H9 (cell line): ENCODE results near the gene SYNE2. TPM values are rescaled to one million over a fixed set of nuclear protein-coding genes. Genes with fewer than 3 reads are reported as not detected.

Experiments
- DNase-seq: peaks from one replicate; pipeline ENCODE4 v3.0.0-alpha.2; 2017
- H2AFZ ChIP-seq: one replicate; pipeline ENCODE4 v1.6.1; 2013; ENCODE audit warnings: mild to moderate bottlenecking, low read length, control low read depth, moderate library complexity
- H2AK5ac ChIP-seq: 2 replicates; pipeline ENCODE4 v1.6.1; 2013; ENCODE audit warnings: low read length, control low read depth, mixed read lengths; ENCODE audit not compliant: insufficient read length
- H2BK120ac ChIP-seq: one replicate; pipeline ENCODE4 v1.6.1; 2013; ENCODE audit warnings: low read depth, mild to moderate bottlenecking, low read length, control low read depth, inconsistent platforms; ENCODE audit not compliant: poor library complexity, severe bottlenecking
- H2BK12ac ChIP-seq: 2 replicates; pipeline ENCODE4 v1.6.1; 2013; ENCODE audit warnings: low read length, control low read depth, mixed read lengths, low read depth; ENCODE audit not compliant: insufficient read length
- H2BK15ac ChIP-seq: 2 replicates; pipeline ENCODE4 v1.6.1; 2013; ENCODE audit warnings: low read depth, low read length, control low read depth
- H2BK20ac ChIP-seq: one replicate; pipeline ENCODE4 v1.6.1; 2013; ENCODE audit warnings: low read depth, mild to moderate bottlenecking, low read length, control low read depth, inconsistent platforms; ENCODE audit not compliant: poor library complexity, severe bottlenecking
- H2BK5ac ChIP-seq: 2 replicates; pipeline ENCODE4 v1.6.1; 2013; ENCODE audit warnings: low read length, control low read depth, mixed read lengths; ENCODE audit not compliant: insufficient read length
- H3K14ac ChIP-seq: 2 replicates; pipeline ENCODE4 v1.6.1; 2013; ENCODE audit warnings: low read length, control low read depth; ENCODE audit not compliant: insufficient read depth
- H3K18ac ChIP-seq: 2 replicates; pipeline ENCODE4 v1.6.1; 2013; ENCODE audit warnings: low read depth, mild to moderate bottlenecking, mixed read lengths, low read length, control low read depth; ENCODE audit not compliant: insufficient read length
- H3K23ac ChIP-seq: 2 replicates; pipeline ENCODE4 v1.6.1; 2013; ENCODE audit warnings: low read length, control low read depth, mixed read lengths, low read depth; ENCODE audit not compliant: insufficient read length
- H3K23me2 ChIP-seq: 2 replicates; pipeline ENCODE4 v1.6.1; 2013; ENCODE audit warnings: low read depth, mild to moderate bottlenecking, mixed read lengths, low read length, control low read depth; ENCODE audit not compliant: insufficient read length, poor library complexity, severe bottlenecking
- H3K27ac ChIP-seq: 2 replicates; pipeline ENCODE4 v1.5.1; 2013; ENCODE audit warnings: low read length, control low read depth, mixed read lengths, low read depth; ENCODE audit not compliant: insufficient read length
- H3K27me3 ChIP-seq: 2 replicates; pipeline ENCODE4 v1.6.1; 2013; ENCODE audit warnings: low read length, control low read depth, inconsistent platforms; ENCODE audit not compliant: insufficient read depth
- H3K4ac ChIP-seq: 2 replicates; pipeline ENCODE4 v1.6.1; 2013; ENCODE audit warnings: low read depth, mild to moderate bottlenecking, control low read depth, inconsistent platforms, low read length, moderate library complexity
- H3K4me1 ChIP-seq: 2 replicates; pipeline ENCODE4 v1.6.1; 2013; ENCODE audit warnings: low read length, control low read depth, inconsistent platforms; ENCODE audit not compliant: insufficient read depth
- H3K4me2 ChIP-seq: 2 replicates; pipeline ENCODE4 v1.6.1; 2013; ENCODE audit warnings: low read length, control low read depth, mixed read lengths; ENCODE audit not compliant: insufficient read length, insufficient read depth
- H3K56ac ChIP-seq: 2 replicates; pipeline ENCODE4 v1.6.1; 2013; ENCODE audit warnings: low read depth, mild to moderate bottlenecking, mixed read lengths, low read length, control low read depth; ENCODE audit not compliant: insufficient read length
- H3K79me1 ChIP-seq: 2 replicates; pipeline ENCODE4 v1.6.1; 2013; ENCODE audit warnings: low read depth, mild to moderate bottlenecking, moderate library complexity, low read length, control low read depth, inconsistent platforms; ENCODE audit not compliant: insufficient read depth, poor library complexity, severe bottlenecking
- H3K79me2 ChIP-seq: 2 replicates; pipeline ENCODE4 v1.6.1; 2013; ENCODE audit warnings: low read length, control low read depth, inconsistent platforms; ENCODE audit not compliant: insufficient read depth
- H3K9ac ChIP-seq: 2 replicates; pipeline ENCODE4 v1.6.1; 2013; ENCODE audit warnings: low read length, control low read depth, mixed read lengths; ENCODE audit not compliant: insufficient read length; ENCODE audit errors: extremely low read depth
- H3K9me3 ChIP-seq: one replicate; pipeline ENCODE4 v1.6.1; 2013; ENCODE audit warnings: low read depth, low read length, inconsistent platforms; ENCODE audit not compliant: control insufficient read depth
- H3T11ph ChIP-seq: one replicate; pipeline ENCODE4 v1.6.1; 2013; ENCODE audit warnings: mild to moderate bottlenecking, low read length, control low read depth, inconsistent platforms
- H4K20me1 ChIP-seq: one replicate; pipeline ENCODE4 v1.6.1; 2013; ENCODE audit not compliant: control insufficient read depth, insufficient read length, insufficient read depth
- H4K5ac ChIP-seq: 2 replicates; pipeline ENCODE4 v1.6.1; 2013; ENCODE audit warnings: low read depth, mild to moderate bottlenecking, mixed read lengths, low read length, control low read depth; ENCODE audit not compliant: insufficient read length
- H4K8ac ChIP-seq: replicated peaks from 2 replicates; pipeline ENCODE4 v1.6.1; 2013; ENCODE audit warnings: low read length, control low read depth, mixed read lengths, low read depth; ENCODE audit not compliant: insufficient read length
- H4K91ac ChIP-seq: 2 replicates; pipeline ENCODE4 v1.6.1; 2013; ENCODE audit warnings: low read depth, mild to moderate bottlenecking, moderate library complexity, mixed read lengths, low read length, control low read depth; ENCODE audit not compliant: insufficient read length
- H3K27ac Mint-ChIP-seq, 3 experiments: 2 replicates in 2 of 3; 3 replicates in 1 of 3; pipeline ENCODE4 v1.8.0; 2020 to 2021; ENCODE audit warnings: mixed read lengths in 3 of 3, mild to moderate bottlenecking in 1 of 3, moderate library complexity in 1 of 3
- H3K27me3 Mint-ChIP-seq: 2 replicates; pipeline ENCODE4 v1.8.0; 2021; ENCODE audit warnings: low read depth, mild to moderate bottlenecking, moderate library complexity, mixed read lengths
- H3K36me3 Mint-ChIP-seq, 3 experiments: 2 replicates in 2 of 3; 3 replicates in 1 of 3; pipeline ENCODE4 v1.8.0; 2020 to 2021; ENCODE audit warnings: low read depth in 3 of 3, mixed read lengths in 3 of 3; ENCODE audit not compliant: insufficient read depth in 1 of 3
- H3K4me1 Mint-ChIP-seq, 2 experiments: 2 replicates each; pipeline ENCODE4 v1.8.0; 2020; ENCODE audit warnings: mixed read lengths in 2 of 2
- H3K4me3 Mint-ChIP-seq, 2 experiments: 2 replicates in 1 of 2; 3 replicates in 1 of 2; pipeline ENCODE4 v1.8.0; 2020 to 2021; ENCODE audit warnings: mild to moderate bottlenecking in 2 of 2, mixed read lengths in 2 of 2, moderate library complexity in 1 of 2
- H3K9me3 Mint-ChIP-seq, 2 experiments: 2 replicates in 1 of 2; 3 replicates in 1 of 2; pipeline ENCODE4 v1.8.0; 2020; ENCODE audit warnings: mild to moderate bottlenecking in 2 of 2, mixed read lengths in 2 of 2, moderate library complexity in 1 of 2
- CTCF ChIP-seq: fragments of 200-600 bp; sonication (generic); conservative IDR thresholded peaks from 3 replicates; pipeline ENCODE4 v1.8.0; 2021; ENCODE audit warnings: antibody characterized with exemption, mild to moderate bottlenecking
- WGBS: extraction: QIAGEN DNeasy Blood & Tissue Kit; methylation state at CpG from one replicate; pipeline ENCODE4 v1.1.7; 2013; ENCODE audit warnings: missing lambda C conversion rate, low lambda C conversion rate, mixed read lengths; ENCODE audit not compliant: insufficient read length; ENCODE audit errors: extremely low coverage; 5-methylcytosine and 5-hydroxymethylcytosine counted together
- total RNA-seq: library from RNA; stranded (reverse); gene quantifications from 2 replicates; pipeline ENCODE4 v1.2.1, GENCODE V29; 2021

SYNE2 gene
- total RNA-seq, 1 experiment from 2014 or later: 43.3 TPM

- Histone ChIP-seq H3K79me2 (no peaks in the 10 kb centered on the region), H3T11ph (no peak overlapping the region), H3K14ac (no peak overlapping the region), H2BK15ac (no peak overlapping the region), H3K79me1 (no peaks in the 10 kb centered on the region), H4K5ac (no peak overlapping the region), H3K27me3 (no peaks in the 10 kb centered on the region), H2BK5ac (no peak overlapping the region), H3K27ac (no peak overlapping the region), H4K20me1 (no peaks in the 10 kb centered on the region), H2BK120ac (no peak overlapping the region), H3K4me1 (no peaks in the 10 kb centered on the region; the same call in 1 of the 2 replicates), H3K4ac (no peak overlapping the region), H3K23me2 (no peaks in the 10 kb centered on the region), H3K9ac (no peak overlapping the region), H2AFZ (no peak overlapping the region), H2AK5ac (no peak overlapping the region), H4K91ac (no peak overlapping the region), H2BK12ac (no peak overlapping the region), H2BK20ac (no peak overlapping the region), H3K56ac (no peak overlapping the region), H4K8ac (no peak overlapping the region), H3K18ac (no peak overlapping the region), H3K4me2 (no peak overlapping the region), H3K9me3 (no peaks in the 10 kb centered on the region), H3K23ac (no peak overlapping the region)
- no CpG with 5 or more reads among the region's 3 CpGs for WGBS
- H3K9me3 Mint-ChIP-seq: no peaks in the 10 kb centered on the region
- H3K36me3 Mint-ChIP-seq: peaks cover 6 to 14% (median 11%) of the 10 kb centered on the region in 3 experiments; a peak in 6 of 7 replicates
- H3K27ac Mint-ChIP-seq: peak overlapping the region in 2 of 3 experiments; percentile 16 to 59; a peak in 2 of 7 replicates
- no peak for DNase-seq
- no peak overlapping the region for H3K4me3 Mint-ChIP-seq
- no peak for TF ChIP-seq CTCF
- peaks cover 37 to 43% of the 10 kb centered on the region in 2 experiments for H3K4me1 Mint-ChIP-seq
- no peaks in the 10 kb centered on the region for H3K27me3 Mint-ChIP-seq
Observed at GRCh38 chr14:63949696-63950095, 96.9 kb downstream of the SYNE2 start.
